HepG2 (cell line): Measurements from ENCODE around the gene LIMK2. TPM values are rescaled to one million over a fixed set of nuclear protein-coding genes. Genes with fewer than 3 reads are reported as not detected.

Source experiments
- FLYWCH1 ChIP-seq: sonication (generic); formaldehyde crosslinking; IDR thresholded peaks from 2 replicates; pipeline ENCODE4 v1.8.1; 2023; ENCODE audit warnings: mild to moderate bottlenecking, missing genetic modification reagents
- FOXM1 ChIP-seq: sonication (generic); formaldehyde crosslinking; IDR thresholded peaks from 2 replicates; pipeline ENCODE4 v1.5.0; 2020; ENCODE audit warnings: missing genetic modification reagents
- HMGA1 ChIP-seq: sonication (generic); formaldehyde crosslinking; conservative IDR thresholded peaks from 2 replicates; pipeline ENCODE4 v1.4.0; 2020; ENCODE audit warnings: missing genetic modification reagents
- NR1H2 ChIP-seq: sonication (generic); formaldehyde crosslinking; IDR thresholded peaks from 2 replicates; pipeline ENCODE4 v1.8.1; 2022; ENCODE audit warnings: low read depth, missing genetic modification reagents, borderline replicate concordance
- POLR2A ChIP-seq, 2 experiments: IDR thresholded peaks; 2 replicates each; pipeline ENCODE4 v1.6.1; 2011; ENCODE audit warnings: low read depth in 2 of 2, low read length in 2 of 2, mild to moderate bottlenecking in 1 of 2, moderate library complexity in 1 of 2; ENCODE audit not compliant: insufficient read depth in 1 of 2
- RBFOX2 ChIP-seq: fragments of 200-400 bp; formaldehyde crosslinking; IDR thresholded peaks from 2 replicates; pipeline ENCODE4 v1.6.1; 2017; ENCODE audit warnings: low read depth, mild to moderate bottlenecking, low read length
- TRIM24 ChIP-seq: sonication (generic); formaldehyde crosslinking; IDR thresholded peaks from 2 replicates; pipeline ENCODE4 v1.8.0; 2022; ENCODE audit warnings: mild to moderate bottlenecking, missing genetic modification reagents
- ZC3H13 ChIP-seq: sonication (generic); formaldehyde crosslinking; IDR thresholded peaks from 2 replicates; pipeline ENCODE4 v1.8.1; 2023; ENCODE audit warnings: mild to moderate bottlenecking, missing genetic modification reagents, moderate library complexity
- ZNF232 ChIP-seq: sonication (generic); formaldehyde crosslinking; IDR thresholded peaks from 2 replicates; pipeline ENCODE4 v1.4.0; 2020; ENCODE audit warnings: missing genetic modification reagents, borderline replicate concordance
- ZNF251 ChIP-seq: sonication (generic); formaldehyde crosslinking; IDR thresholded peaks from 2 replicates; pipeline ENCODE4 v1.9.0; 2021; ENCODE audit warnings: mild to moderate bottlenecking, missing genetic modification reagents
- ZNF446 ChIP-seq: sonication (generic); formaldehyde crosslinking; IDR thresholded peaks from 2 replicates; pipeline ENCODE4 v1.5.0; 2020; ENCODE audit warnings: mild to moderate bottlenecking, missing genetic modification reagents
- ZNF563 ChIP-seq: sonication (generic); formaldehyde crosslinking; IDR thresholded peaks from 2 replicates; pipeline ENCODE4 v1.8.0; 2022; ENCODE audit warnings: mild to moderate bottlenecking, moderate library complexity, missing genetic modification reagents
- ZNF605 ChIP-seq: sonication (generic); formaldehyde crosslinking; IDR thresholded peaks from 2 replicates; pipeline ENCODE4 v1.8.0; 2022; ENCODE audit warnings: mild to moderate bottlenecking, missing genetic modification reagents
- polyA plus RNA-seq, 8 experiments: library from polyadenylated mRNA; depleted of rRNA in 3 of 8; stranded (reverse) in 7 of 8; unstranded in 1 of 8; fragments of >200 nt; fragmentation: Illumina TruSeq in 4 of 8; extraction: Trizol in 4 of 8; gene quantifications; 2 replicates each; pipeline versions ENCODE4 v1.2.1 to v1.2.3, GENCODE V29; 2011 to 2016; ENCODE audit warnings: low read depth in 4 of 8, missing spikeins in 1 of 8, mixed read lengths in 1 of 8; ENCODE audit not compliant: insufficient read depth in 1 of 8
- total RNA-seq, 5 experiments: library from RNA; depleted of rRNA; stranded (reverse); fragments of >200 nt; fragmentation: Illumina TruSeq; extraction: Trizol; gene quantifications; 2 replicates each; pipeline ENCODE4 v1.2.3, GENCODE V29; 2016; ENCODE audit warnings: low read depth in 1 of 5
- TF ChIP-seq, protein P1 (sequence below): sonication (generic); formaldehyde crosslinking; IDR thresholded peaks from 2 replicates; pipeline ENCODE4 v1.4.0; 2020; ENCODE audit warnings: missing genetic modification reagents, borderline replicate concordance
- TF ChIP-seq, protein P2 (sequence below): IDR thresholded peaks from 2 replicates; pipeline ENCODE4 v1.6.1; 2016; ENCODE audit warnings: missing genetic modification reagents, missing compliant biosample characterization
- TF ChIP-seq, protein P3 (sequence below): sonication (generic); formaldehyde crosslinking; IDR thresholded peaks from 2 replicates; pipeline ENCODE4 v1.4.0; 2020; ENCODE audit warnings: missing genetic modification reagents
- TF ChIP-seq, protein P4 (sequence below): sonication (generic); formaldehyde crosslinking; IDR thresholded peaks from 2 replicates; pipeline ENCODE4 v1.5.1; 2020; ENCODE audit warnings: mild to moderate bottlenecking, missing genetic modification reagents, borderline replicate concordance
- TF ChIP-seq, protein P5 (sequence below): sonication (generic); formaldehyde crosslinking; IDR thresholded peaks from 2 replicates; pipeline ENCODE4 v1.4.0; 2020; ENCODE audit warnings: missing genetic modification reagents

Gene LIMK2
- total and polyA plus RNA-seq, 2 of the 13 experiments (the other 11 are each of a cell fraction or from before 2014, with no cell fraction given), result 20.9 to 29.8 TPM

DNA sequence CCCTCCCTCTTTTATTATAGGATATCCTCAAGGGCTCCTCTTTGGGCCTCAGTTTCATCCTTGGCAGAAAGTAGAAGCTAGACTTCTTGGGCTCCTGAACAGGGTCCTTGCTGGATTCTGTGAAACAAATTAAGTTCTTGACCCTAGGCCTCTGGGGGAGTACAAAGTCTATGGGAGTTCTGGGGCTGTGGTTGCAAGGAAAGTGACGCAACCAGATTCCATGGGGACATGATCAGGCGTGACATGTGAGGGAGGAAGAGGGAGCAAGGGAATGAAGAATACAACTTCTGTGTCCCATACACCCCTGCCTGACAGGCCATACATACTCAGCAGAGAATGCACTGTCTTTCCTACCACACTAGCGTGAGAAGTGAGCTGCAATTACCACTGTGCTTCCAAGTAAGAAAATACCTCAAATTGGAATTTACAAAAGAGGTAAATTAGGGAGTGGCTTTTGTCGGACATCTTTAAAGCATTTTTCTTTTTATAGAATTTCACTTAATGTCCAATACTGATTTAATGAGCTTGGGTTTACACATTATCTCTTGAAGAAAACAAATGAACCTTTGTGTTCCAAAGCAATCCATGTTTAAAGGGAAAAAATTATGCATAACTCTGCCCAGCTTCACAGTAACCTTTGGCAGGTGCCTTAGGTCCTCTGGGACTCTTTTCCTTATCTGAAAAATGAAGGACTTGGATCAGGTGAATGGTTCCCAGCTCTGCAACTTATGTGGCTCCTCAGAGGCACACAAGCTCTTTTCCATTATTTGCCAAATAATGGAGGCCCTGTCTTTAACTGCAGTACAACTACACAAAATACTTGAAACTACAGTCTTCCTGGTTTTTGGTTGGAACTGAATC lies 38.9 kb downstream of the LIMK2 start (continued):
- TF ChIP-seq FLYWCH1 (CRISPR knock-in tag) (no peak), ZNF251 (CRISPR knock-in tag) (no peak), ZNF232 (CRISPR knock-in tag) (no peak), NR1H2 (CRISPR knock-in tag) (no peak), FOXM1 (no peak), TRIM24 (no peak), RBFOX2 (no peak), ZNF563 (CRISPR knock-in tag) (no peak), ZNF446 (CRISPR knock-in tag) (no peak), ZC3H13 (CRISPR knock-in tag) (no peak), HMGA1 (CRISPR knock-in tag) (no peak), ZNF605 (CRISPR knock-in tag) (no peak), POLR2A (IDR thresholded peaks at IDR 0.05; ENCODE audit: insufficient read depth in 1 of 2, low read depth in 2 of 2, low read length in 2 of 2) (no peak)
- TF ChIP-seq, protein P1, sequence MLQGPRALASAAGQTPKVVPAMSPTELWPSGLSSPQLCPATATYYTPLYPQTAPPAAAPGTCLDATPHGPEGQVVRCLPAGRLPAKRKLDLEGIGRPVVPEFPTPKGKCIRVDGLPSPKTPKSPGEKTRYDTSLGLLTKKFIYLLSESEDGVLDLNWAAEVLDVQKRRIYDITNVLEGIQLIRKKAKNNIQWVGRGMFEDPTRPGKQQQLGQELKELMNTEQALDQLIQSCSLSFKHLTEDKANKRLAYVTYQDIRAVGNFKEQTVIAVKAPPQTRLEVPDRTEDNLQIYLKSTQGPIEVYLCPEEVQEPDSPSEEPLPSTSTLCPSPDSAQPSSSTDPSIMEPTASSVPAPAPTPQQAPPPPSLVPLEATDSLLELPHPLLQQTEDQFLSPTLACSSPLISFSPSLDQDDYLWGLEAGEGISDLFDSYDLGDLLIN (CRISPR knock-in tag), result no peak
- TF ChIP-seq, protein P2, sequence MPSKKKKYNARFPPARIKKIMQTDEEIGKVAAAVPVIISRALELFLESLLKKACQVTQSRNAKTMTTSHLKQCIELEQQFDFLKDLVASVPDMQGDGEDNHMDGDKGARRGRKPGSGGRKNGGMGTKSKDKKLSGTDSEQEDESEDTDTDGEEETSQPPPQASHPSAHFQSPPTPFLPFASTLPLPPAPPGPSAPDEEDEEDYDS (CRISPR knock-in tag), result no peak
- TF ChIP-seq, protein P3, sequence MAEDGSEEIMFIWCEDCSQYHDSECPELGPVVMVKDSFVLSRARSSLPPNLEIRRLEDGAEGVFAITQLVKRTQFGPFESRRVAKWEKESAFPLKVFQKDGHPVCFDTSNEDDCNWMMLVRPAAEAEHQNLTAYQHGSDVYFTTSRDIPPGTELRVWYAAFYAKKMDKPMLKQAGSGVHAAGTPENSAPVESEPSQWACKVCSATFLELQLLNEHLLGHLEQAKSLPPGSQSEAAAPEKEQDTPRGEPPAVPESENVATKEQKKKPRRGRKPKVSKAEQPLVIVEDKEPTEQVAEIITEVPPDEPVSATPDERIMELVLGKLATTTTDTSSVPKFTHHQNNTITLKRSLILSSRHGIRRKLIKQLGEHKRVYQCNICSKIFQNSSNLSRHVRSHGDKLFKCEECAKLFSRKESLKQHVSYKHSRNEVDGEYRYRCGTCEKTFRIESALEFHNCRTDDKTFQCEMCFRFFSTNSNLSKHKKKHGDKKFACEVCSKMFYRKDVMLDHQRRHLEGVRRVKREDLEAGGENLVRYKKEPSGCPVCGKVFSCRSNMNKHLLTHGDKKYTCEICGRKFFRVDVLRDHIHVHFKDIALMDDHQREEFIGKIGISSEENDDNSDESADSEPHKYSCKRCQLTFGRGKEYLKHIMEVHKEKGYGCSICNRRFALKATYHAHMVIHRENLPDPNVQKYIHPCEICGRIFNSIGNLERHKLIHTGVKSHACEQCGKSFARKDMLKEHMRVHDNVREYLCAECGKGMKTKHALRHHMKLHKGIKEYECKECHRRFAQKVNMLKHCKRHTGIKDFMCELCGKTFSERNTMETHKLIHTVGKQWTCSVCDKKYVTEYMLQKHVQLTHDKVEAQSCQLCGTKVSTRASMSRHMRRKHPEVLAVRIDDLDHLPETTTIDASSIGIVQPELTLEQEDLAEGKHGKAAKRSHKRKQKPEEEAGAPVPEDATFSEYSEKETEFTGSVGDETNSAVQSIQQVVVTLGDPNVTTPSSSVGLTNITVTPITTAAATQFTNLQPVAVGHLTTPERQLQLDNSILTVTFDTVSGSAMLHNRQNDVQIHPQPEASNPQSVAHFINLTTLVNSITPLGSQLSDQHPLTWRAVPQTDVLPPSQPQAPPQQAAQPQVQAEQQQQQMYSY (CRISPR knock-in tag), result no peak
- TF ChIP-seq, protein P4, sequence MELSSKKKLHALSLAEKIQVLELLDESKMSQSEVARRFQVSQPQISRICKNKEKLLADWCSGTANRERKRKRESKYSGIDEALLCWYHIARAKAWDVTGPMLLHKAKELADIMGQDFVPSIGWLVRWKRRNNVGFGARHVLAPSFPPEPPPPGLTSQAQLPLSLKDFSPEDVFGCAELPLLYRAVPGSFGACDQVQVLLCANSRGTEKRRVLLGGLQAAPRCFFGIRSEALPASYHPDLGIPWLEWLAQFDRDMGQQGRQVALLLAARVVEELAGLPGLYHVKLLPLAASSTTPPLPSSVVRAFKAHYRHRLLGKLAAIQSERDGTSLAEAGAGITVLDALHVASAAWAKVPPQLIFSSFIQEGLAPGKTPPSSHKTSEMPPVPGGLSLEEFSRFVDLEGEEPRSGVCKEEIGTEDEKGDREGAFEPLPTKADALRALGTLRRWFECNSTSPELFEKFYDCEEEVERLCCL (CRISPR knock-in tag), result no peak
- TF ChIP-seq, protein P5, sequence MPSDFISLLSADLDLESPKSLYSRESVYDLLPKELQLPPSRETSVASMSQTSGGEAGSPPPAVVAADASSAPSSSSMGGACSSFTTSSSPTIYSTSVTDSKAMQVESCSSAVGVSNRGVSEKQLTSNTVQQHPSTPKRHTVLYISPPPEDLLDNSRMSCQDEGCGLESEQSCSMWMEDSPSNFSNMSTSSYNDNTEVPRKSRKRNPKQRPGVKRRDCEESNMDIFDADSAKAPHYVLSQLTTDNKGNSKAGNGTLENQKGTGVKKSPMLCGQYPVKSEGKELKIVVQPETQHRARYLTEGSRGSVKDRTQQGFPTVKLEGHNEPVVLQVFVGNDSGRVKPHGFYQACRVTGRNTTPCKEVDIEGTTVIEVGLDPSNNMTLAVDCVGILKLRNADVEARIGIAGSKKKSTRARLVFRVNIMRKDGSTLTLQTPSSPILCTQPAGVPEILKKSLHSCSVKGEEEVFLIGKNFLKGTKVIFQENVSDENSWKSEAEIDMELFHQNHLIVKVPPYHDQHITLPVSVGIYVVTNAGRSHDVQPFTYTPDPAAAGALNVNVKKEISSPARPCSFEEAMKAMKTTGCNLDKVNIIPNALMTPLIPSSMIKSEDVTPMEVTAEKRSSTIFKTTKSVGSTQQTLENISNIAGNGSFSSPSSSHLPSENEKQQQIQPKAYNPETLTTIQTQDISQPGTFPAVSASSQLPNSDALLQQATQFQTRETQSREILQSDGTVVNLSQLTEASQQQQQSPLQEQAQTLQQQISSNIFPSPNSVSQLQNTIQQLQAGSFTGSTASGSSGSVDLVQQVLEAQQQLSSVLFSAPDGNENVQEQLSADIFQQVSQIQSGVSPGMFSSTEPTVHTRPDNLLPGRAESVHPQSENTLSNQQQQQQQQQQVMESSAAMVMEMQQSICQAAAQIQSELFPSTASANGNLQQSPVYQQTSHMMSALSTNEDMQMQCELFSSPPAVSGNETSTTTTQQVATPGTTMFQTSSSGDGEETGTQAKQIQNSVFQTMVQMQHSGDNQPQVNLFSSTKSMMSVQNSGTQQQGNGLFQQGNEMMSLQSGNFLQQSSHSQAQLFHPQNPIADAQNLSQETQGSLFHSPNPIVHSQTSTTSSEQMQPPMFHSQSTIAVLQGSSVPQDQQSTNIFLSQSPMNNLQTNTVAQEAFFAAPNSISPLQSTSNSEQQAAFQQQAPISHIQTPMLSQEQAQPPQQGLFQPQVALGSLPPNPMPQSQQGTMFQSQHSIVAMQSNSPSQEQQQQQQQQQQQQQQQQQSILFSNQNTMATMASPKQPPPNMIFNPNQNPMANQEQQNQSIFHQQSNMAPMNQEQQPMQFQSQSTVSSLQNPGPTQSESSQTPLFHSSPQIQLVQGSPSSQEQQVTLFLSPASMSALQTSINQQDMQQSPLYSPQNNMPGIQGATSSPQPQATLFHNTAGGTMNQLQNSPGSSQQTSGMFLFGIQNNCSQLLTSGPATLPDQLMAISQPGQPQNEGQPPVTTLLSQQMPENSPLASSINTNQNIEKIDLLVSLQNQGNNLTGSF (CRISPR knock-in tag), result no peak
